Adrenal gland (tissue), 5 donors: ENCODE data around the gene ETV6.

Experiments
- POLR2A ChIP-seq, 2 donors: fragments of 450-650 bp; IDR thresholded peaks; one replicate each; pipeline ENCODE4 v1.6.1; 2017; ENCODE audit warnings: antibody characterized with exemption in 2 of 2, mild to moderate bottlenecking in 2 of 2, moderate library complexity in 1 of 2
- TF ChIP-seq, protein P1 (sequence below), 6 experiments: fragments of 450-650 bp in 4 of 6; fragments of 200-600 bp in 2 of 6; sonication (generic) in 1 of 6; IDR thresholded peaks; 1 replicate in 5 of 6; 2 replicates in 1 of 6; pipeline versions ENCODE4 v1.5.1 to v1.8.0; 2016 to 2021; ENCODE audit warnings: antibody characterized with exemption in 6 of 6, mild to moderate bottlenecking in 2 of 6, moderate library complexity in 1 of 6
- donor health status: DM: no; HTN: no; CAD: no.

DNA sequence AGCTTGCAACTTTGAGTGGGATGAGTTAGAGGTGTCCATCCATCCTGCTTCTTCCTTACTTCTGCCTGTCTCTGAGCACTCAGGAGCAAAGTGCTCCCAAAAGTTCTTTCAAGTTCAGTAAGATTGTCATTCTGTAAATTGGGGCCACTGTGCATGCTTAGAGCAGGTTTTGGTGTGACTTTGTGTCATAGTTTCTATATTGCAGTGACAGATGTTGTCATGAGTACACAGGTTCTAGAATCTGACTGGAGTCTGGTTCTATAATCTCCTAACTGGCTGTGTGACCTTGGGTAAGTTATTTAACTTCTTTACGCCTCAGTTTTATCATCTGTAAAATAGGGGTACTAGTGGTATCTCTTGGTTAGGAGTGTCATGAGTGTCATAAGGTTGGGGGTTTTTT, 218.6 kb downstream of the ETV6 start:
- TF ChIP-seq, protein P1, sequence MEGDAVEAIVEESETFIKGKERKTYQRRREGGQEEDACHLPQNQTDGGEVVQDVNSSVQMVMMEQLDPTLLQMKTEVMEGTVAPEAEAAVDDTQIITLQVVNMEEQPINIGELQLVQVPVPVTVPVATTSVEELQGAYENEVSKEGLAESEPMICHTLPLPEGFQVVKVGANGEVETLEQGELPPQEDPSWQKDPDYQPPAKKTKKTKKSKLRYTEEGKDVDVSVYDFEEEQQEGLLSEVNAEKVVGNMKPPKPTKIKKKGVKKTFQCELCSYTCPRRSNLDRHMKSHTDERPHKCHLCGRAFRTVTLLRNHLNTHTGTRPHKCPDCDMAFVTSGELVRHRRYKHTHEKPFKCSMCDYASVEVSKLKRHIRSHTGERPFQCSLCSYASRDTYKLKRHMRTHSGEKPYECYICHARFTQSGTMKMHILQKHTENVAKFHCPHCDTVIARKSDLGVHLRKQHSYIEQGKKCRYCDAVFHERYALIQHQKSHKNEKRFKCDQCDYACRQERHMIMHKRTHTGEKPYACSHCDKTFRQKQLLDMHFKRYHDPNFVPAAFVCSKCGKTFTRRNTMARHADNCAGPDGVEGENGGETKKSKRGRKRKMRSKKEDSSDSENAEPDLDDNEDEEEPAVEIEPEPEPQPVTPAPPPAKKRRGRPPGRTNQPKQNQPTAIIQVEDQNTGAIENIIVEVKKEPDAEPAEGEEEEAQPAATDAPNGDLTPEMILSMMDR (IDR thresholded peaks at IDR 0.05): no peak
- no peak for TF ChIP-seq POLR2A (IDR thresholded peaks at IDR 0.05)
